Measurements from ENCODE around the gene MCL1. TPM values are rescaled to one million over a fixed set of nuclear protein-coding genes. Genes with fewer than 3 reads are reported as not detected.

Gene MCL1
- total and polyA plus RNA-seq, 10 of the 15 experiments (the other 5 are each of a cell fraction or from before 2014, with no cell fraction given) = 18.1 to 148 (median 86.4) TPM

- TF ChIP-seq ZBTB40 (IDR thresholded peaks at IDR 0.05; ENCODE audit: borderline replicate concordance) = peak; percentile 68; the same call in 1 of the 2 replicates
- no peak for TF ChIP-seq MYC (IDR thresholded peaks at IDR 0.05; ENCODE audit: insufficient read depth, insufficient read length, insufficient replicate concordance, low read length, severe bottlenecking)
- TF ChIP-seq FOXM1 (IDR thresholded peaks at IDR 0.05; ENCODE audit: low read depth, low read length) = peak; percentile 81; the same call in 1 of the 2 replicates
- TF ChIP-seq EGR1 (IDR thresholded peaks at IDR 0.05; ENCODE audit: borderline replicate concordance in 1 of 2, low read depth in 2 of 2, low read length in 2 of 2) = peak in 1 of 2 experiments; percentile 61; a peak in 1 of 3 replicates
- 0 out of 2 replicates have a peak, but pooled peaks have one; percentile 20 for TF ChIP-seq POLR2A (IDR thresholded peaks at IDR 0.05; ENCODE audit: low read depth, low read length)
- no peak for TF ChIP-seq RB1 (IDR thresholded peaks at IDR 0.05; ENCODE audit: borderline replicate concordance)
- TF ChIP-seq ATF2 (IDR thresholded peaks at IDR 0.05; ENCODE audit: low read length) = peak; percentile 90
- TF ChIP-seq ZNF274 (IDR thresholded peaks at IDR 0.05; ENCODE audit: insufficient read depth, insufficient read length) = no peak
- no peak for TF ChIP-seq ZNF207 (IDR thresholded peaks at IDR 0.05; ENCODE audit: borderline replicate concordance)
- peak; percentile 94; the same call in 1 of the 2 replicates for TF ChIP-seq NFIC (IDR thresholded peaks at IDR 0.05; ENCODE audit: low read depth, low read length)
- TF ChIP-seq ETV6 (conservative IDR thresholded peaks at IDR 0.05 in 1 of 2, IDR thresholded peaks at IDR 0.05 in 1 of 2; ENCODE audit: borderline replicate concordance in 1 of 2, low read depth in 1 of 2) = peak in 1 of 2 experiments; percentile 100; a peak in 2 of 4 replicates
- no peak for TF ChIP-seq ZBTB4 (CRISPR knock-in tag; IDR thresholded peaks at IDR 0.05)
- peak; percentile 69; the same call in 1 of the 2 replicates for TF ChIP-seq ZBED1 (IDR thresholded peaks at IDR 0.05; ENCODE audit: borderline replicate concordance)
- peak; percentile 93 for TF ChIP-seq TCF12 (IDR thresholded peaks at IDR 0.05; ENCODE audit: low read depth, low read length)
- TF ChIP-seq ATF7 (IDR thresholded peaks at IDR 0.05; ENCODE audit: low read depth) = peak; percentile 91
- TF ChIP-seq, protein P1, sequence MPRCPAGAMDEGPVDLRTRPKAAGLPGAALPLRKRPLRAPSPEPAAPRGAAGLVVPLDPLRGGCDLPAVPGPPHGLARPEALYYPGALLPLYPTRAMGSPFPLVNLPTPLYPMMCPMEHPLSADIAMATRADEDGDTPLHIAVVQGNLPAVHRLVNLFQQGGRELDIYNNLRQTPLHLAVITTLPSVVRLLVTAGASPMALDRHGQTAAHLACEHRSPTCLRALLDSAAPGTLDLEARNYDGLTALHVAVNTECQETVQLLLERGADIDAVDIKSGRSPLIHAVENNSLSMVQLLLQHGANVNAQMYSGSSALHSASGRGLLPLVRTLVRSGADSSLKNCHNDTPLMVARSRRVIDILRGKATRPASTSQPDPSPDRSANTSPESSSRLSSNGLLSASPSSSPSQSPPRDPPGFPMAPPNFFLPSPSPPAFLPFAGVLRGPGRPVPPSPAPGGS (IDR thresholded peaks at IDR 0.05; ENCODE audit: borderline replicate concordance, insufficient read depth, low read depth, low read length, poor library complexity, severe bottlenecking) = peak; percentile 24
Measured at GRCh38 chr1:150613061-150613920, 33.9 kb upstream of the MCL1 start (continued).
